Sigmoid colon (tissue), 4 donors: ENCODE data around the gene SLC17A5.

Experiments
- CTCF ChIP-seq, 4 experiments: fragments of 450-650 bp in 3 of 4; fragments of 200-600 bp in 1 of 4; IDR thresholded peaks; one replicate each; pipeline ENCODE4 v1.5.1; 2016 to 2019; ENCODE audit warnings: antibody characterized with exemption in 4 of 4, mild to moderate bottlenecking in 3 of 4, moderate library complexity in 2 of 4
- EP300 ChIP-seq, 4 donors: sonication (generic); formaldehyde crosslinking; IDR thresholded peaks; one replicate each; pipeline ENCODE4 v1.6.1; 2017; ENCODE audit warnings: antibody characterized with exemption in 4 of 4
- POLR2A ChIP-seq, 2 donors: fragments of 450-650 bp; IDR thresholded peaks; one replicate each; pipeline ENCODE4 v1.6.1; 2016; ENCODE audit warnings: antibody characterized with exemption in 2 of 2, mild to moderate bottlenecking in 2 of 2, moderate library complexity in 2 of 2

- no peak for TF ChIP-seq POLR2A (IDR thresholded peaks at IDR 0.05)
- no peak for TF ChIP-seq CTCF (IDR thresholded peaks at IDR 0.05)
- TF ChIP-seq EP300 (IDR thresholded peaks at IDR 0.05), result no peak
Observed at GRCh38 chr6:73579389-73579788, 74.4 kb downstream of the SLC17A5 start.
